Measurements from ENCODE around the gene DNAH7. TPM values are rescaled to one million over a fixed set of nuclear protein-coding genes. Genes with fewer than 3 reads are reported as not detected.

DNAH7 gene
- total and polyA plus RNA-seq, 12 donors: 0.36 to 3.6 (median 1.4) TPM

DNA sequence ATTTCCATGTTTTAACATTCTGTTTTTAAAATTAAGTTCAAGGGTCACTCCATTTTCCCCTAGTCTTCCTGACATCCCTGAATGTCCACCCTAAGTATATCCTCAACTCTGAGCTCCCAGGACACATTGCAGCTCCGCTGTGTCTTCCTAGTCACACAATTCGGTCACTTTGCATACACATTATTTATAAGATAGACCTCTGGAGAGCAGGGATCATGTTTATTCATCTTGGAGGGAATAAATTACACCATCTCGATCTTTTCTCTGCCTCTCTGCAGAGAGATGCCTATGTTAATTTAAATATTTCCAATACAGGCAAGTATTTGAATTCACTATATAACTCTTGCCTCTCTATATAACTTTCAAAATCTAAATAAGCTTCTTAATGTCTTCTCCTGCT is 245.4 kb downstream of the DNAH7 start:
- H3K36me3 ChIP-seq (replicated peaks in 1 of 2): no peaks in the 10 kb centered on the region
- DNase-seq: no peak
- no peaks in the 10 kb centered on the region for H3K27me3 ChIP-seq
- no peak for TF ChIP-seq POLR2A (IDR thresholded peaks at IDR 0.05)
- no peak for TF ChIP-seq CTCF (IDR thresholded peaks at IDR 0.05)
- no peak overlapping the region for H3K27ac ChIP-seq
- intact Hi-C loops (cut with DNase I): no loop called here
- WGBS, 4 donors: 85 to 93% (median 90%) methylated on average over 3 of the region's 3 CpGs
- H3K4me1 ChIP-seq (replicated peaks in 1 of 2): no peaks in the 10 kb centered on the region
- H3K4me3 ChIP-seq: no peak overlapping the region
- no peaks in the 10 kb centered on the region for H3K9me3 ChIP-seq (replicated peaks in 1 of 3)

- TF ChIP-seq POLR2A (IDR thresholded peaks at IDR 0.05) (no peak), CTCF (IDR thresholded peaks at IDR 0.05) (no peak)
- Histone ChIP-seq H3K27ac (no peak overlapping the region), H3K27me3 (no peaks in the 10 kb centered on the region), H3K4me3 (no peak overlapping the region), H3K4me1 (replicated peaks in 1 of 2) (no peaks in the 10 kb centered on the region), H3K36me3 (replicated peaks in 1 of 2) (peaks cover 0 to 3% of the 10 kb centered on the region in 2 donors), H3K9me3 (replicated peaks in 1 of 3) (no peaks in the 10 kb centered on the region)
- 77 to 91% (median 84%) methylated on average over 5 of the region's 5 CpGs for WGBS, 4 donors
- no peak for DNase-seq
- intact Hi-C loops (cut with DNase I): no loop called here
These were observed 247.1 kb downstream of the DNAH7 start for GRCh38 chr2:195821566-195821932.

DNA sequence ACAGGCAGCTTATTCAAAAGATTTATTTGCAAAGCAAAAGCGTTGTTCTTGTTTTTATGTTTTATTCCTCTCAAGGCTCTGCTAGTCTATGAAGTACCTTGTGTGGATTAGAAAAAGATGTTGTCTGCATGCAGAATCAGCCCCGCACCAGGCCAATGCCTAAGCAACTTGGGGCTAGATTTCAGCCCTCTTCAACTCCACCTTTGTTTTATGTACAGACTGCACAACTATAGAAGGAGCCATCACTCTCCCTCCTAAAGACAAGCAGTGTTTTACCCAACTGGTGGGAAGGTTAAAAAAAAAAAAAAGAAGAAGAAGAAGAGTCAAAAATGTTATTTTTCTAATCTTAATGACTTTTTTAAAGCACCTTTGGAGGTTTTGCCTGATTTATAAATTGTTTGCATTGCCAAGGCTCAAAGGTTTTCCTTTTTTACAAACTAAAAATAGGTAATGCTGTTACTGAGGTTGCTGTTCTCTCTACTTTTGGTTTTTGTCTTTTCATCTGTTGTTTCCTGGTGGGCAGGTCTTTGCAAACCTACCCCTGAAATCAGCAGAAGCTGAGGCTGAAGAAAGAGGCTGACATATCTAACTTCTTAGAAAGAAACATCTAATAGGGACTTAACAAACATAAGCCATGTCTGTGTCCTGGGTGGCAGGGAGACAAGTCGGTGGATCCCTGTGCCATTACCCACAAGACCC is 247.6 kb downstream of the DNAH7 start:
- 86 to 97% (median 92%) methylated on average over 3 of the region's 3 CpGs for WGBS, 4 donors
- Histone ChIP-seq H3K4me1 (replicated peaks in 1 of 2) (no peaks in the 10 kb centered on the region), H3K36me3 (replicated peaks in 1 of 2) (peaks cover 0 to 3% of the 10 kb centered on the region in 2 donors), H3K27ac (no peak overlapping the region), H3K27me3 (no peaks in the 10 kb centered on the region), H3K4me3 (no peak overlapping the region), H3K9me3 (replicated peaks in 1 of 3) (no peaks in the 10 kb centered on the region)
- TF ChIP-seq CTCF (IDR thresholded peaks at IDR 0.05): no peak
- TF ChIP-seq POLR2A (IDR thresholded peaks at IDR 0.05): no peak
- no peak for DNase-seq
- intact Hi-C loops (cut with DNase I): no loop called here

DNA sequence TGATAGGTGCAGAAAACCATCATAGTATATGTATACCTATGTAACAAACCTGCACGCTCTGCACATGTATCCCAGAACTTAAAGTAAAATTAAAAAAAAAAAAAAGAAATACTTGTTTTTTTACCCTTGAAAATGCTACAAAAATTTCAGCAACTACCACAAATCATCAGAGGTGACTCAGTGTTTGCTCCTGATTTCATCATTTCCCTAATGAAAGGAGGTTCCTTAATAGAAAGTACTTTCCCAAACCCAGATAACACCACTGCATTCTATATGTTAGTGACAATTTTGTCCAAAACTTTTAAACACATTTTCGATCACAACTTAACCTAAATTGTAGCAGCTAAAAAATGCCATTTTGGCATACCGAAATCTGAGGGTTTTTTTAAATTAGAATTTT is 248.3 kb downstream of the DNAH7 start:
- H3K36me3 ChIP-seq (replicated peaks in 1 of 2): peaks cover 0 to 3% of the 10 kb centered on the region in 2 donors
- no peaks in the 10 kb centered on the region for H3K4me1 ChIP-seq (replicated peaks in 1 of 2)
- WGBS, 4 donors: 91 to 92% (median 92%) methylated on average over 3 of the region's 3 CpGs
- H3K9me3 ChIP-seq (replicated peaks in 1 of 3): no peaks in the 10 kb centered on the region
- DNase-seq: no peak
- TF ChIP-seq CTCF (IDR thresholded peaks at IDR 0.05): no peak
- intact Hi-C loops (cut with DNase I): no loop called here
- no peak overlapping the region for H3K27ac ChIP-seq
- no peaks in the 10 kb centered on the region for H3K27me3 ChIP-seq
- no peak overlapping the region for H3K4me3 ChIP-seq

Measured in adrenal gland (tissue), 12 donors.